Caco-2 (cell line): ENCODE data around the gene CFAP46. TPM values are rescaled to one million over a fixed set of nuclear protein-coding genes. Genes with fewer than 3 reads are reported as not detected.

Source experiments
- BruUV-seq: library from RNA; stranded (reverse); fragments of 400-500 nt; replicated peaks from 2 replicates; lab custom pipeline; 2021; lab: Mats Ljungman, UMichigan
- CTCF ChIA-PET: fragments of 300-600 bp; sonication (Branson Sonifier 250); formaldehyde crosslinking; loops from one replicate; lab custom pipeline; 2022; ENCODE audit warnings: antibody characterized with exemption; lab: Charles Lee
- POLR2A ChIA-PET: fragments of 300-600 bp; sonication (Branson Sonifier 250); formaldehyde crosslinking; loops from one replicate; lab custom pipeline; 2022; ENCODE audit warnings: antibody characterized with exemption; lab: Charles Lee
- DNase-seq, 2 experiments: peaks; one replicate each; pipeline versions ENCODE4 v3.0.0 to v3.0.0-alpha.2; 2020 to 2022
- H3K27me3 ChIP-seq: replicated peaks from 2 replicates; pipeline ENCODE4 v1.6.0; 2011; ENCODE audit warnings: low read length; ENCODE audit not compliant: control insufficient read depth, insufficient read depth
- H3K36me3 ChIP-seq: 2 replicates; pipeline ENCODE4 v1.5.1; 2011; ENCODE audit warnings: low read length; ENCODE audit not compliant: control insufficient read depth, insufficient read depth
- H3K4me1 ChIP-seq: fragments of 250-450 bp; sonication (Bioruptor Pico); 2 replicates; pipeline ENCODE4 v1.5.1; 2020; ENCODE audit warnings: mild to moderate bottlenecking
- H3K4me3 ChIP-seq: 2 replicates; pipeline ENCODE4 v1.5.1; 2011; ENCODE audit warnings: low read depth, mild to moderate bottlenecking, control low read depth, low read length
- H3K9me3 ChIP-seq: fragments of 250-450 bp; sonication (Bioruptor Pico); 2 replicates; pipeline ENCODE4 v1.5.1; 2020; ENCODE audit warnings: mild to moderate bottlenecking, moderate library complexity
- H3K27ac Mint-ChIP-seq: one replicate; pipeline ENCODE4 v1.8.0; 2022; ENCODE audit warnings: mixed read lengths; ENCODE audit not compliant: unreplicated experiment
- H3K27me3 Mint-ChIP-seq: one replicate; pipeline ENCODE4 v1.8.0; 2022; ENCODE audit warnings: mixed read lengths; ENCODE audit not compliant: insufficient read depth, unreplicated experiment
- H3K36me3 Mint-ChIP-seq: one replicate; pipeline ENCODE4 v1.8.0; 2022; ENCODE audit warnings: mild to moderate bottlenecking, mixed read lengths; ENCODE audit not compliant: insufficient read depth, unreplicated experiment
- H3K4me1 Mint-ChIP-seq: one replicate; pipeline ENCODE4 v1.8.0; 2022; ENCODE audit warnings: low read depth, mixed read lengths; ENCODE audit not compliant: unreplicated experiment
- H3K4me3 Mint-ChIP-seq: one replicate; pipeline ENCODE4 v1.8.0; 2022; ENCODE audit warnings: mild to moderate bottlenecking, moderate library complexity, mixed read lengths; ENCODE audit not compliant: unreplicated experiment
- H3K9me3 Mint-ChIP-seq: one replicate; pipeline ENCODE4 v1.8.0; 2022; ENCODE audit warnings: mixed read lengths; ENCODE audit not compliant: unreplicated experiment
- intact Hi-C: fragments of 100-400 bp; cut with micrococcal nuclease; formaldehyde crosslinking; loops from one replicate; pipeline ENCODE4 v1.10.0; 2022; ENCODE audit not compliant: unreplicated experiment
- total RNA-seq: library from RNA; stranded (reverse); gene quantifications from 2 replicates; pipeline ENCODE4 v1.2.3, GENCODE V29; 2022
- TF ChIP-seq, protein P1 (sequence below), 2 experiments: fragments of 200-600 bp in 1 of 2; IDR thresholded peaks; 1 replicate in 1 of 2; 2 replicates in 1 of 2; pipeline versions ENCODE4 v1.5.1 to v1.8.0; 2011 to 2022; ENCODE audit warnings: antibody characterized with exemption in 1 of 2, control low read depth in 1 of 2, inconsistent platforms in 1 of 2, low read depth in 1 of 2, low read length in 1 of 2, mild to moderate bottlenecking in 1 of 2, moderate library complexity in 1 of 2; ENCODE audit not compliant: insufficient read depth in 1 of 2, severe bottlenecking in 1 of 2, unreplicated experiment in 1 of 2

CFAP46 gene
- total RNA-seq, 1 experiment from 2014 or later: not detected

DNA sequence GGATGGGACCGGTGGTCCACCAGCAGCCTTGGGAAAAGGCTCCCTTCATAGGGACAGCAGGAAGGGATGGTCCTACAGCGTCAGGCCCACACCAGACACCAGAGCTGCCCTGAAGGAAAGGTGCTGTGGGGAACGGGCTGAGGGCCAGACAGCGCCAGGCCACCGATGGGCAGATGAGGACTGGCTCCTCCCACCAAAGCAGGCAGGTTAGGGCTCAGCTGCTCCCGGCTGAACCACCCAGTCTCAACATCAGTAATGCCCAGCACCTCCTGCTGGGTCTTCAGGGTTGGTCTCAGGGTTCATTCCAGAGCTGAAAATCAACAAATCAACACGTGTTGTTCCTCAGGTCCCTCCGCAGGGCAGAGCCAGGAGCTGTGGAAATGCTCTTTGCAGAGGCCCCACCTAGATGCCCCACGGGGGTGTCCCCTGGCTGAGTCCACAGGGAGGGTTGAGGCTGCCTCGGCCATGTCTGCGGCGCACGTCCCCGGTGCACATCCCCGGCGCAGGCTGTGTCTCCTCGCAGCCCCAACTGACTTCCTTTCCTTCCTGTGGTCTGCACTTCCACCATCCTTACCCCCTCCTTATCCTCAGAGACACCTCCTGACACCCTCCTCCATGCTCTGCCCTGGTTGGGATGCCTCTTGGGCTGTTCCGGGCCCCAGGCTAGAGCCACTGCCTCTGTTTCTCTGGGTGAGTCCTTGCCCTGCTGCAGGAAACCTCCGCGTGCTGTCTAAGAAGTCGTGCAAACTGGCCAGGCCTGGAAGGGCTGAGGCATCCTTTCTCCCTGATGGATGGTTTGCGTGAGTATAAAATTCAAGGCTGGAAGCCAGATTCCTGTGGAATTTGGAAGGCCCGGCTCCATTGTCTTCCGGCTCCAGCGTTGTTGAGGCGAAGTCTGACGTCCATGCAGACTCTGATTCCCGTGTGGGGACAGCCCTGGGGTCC, 32.8 kb upstream of the CFAP46 start:
- Histone ChIP-seq H3K36me3 (no peaks in the 10 kb centered on the region), H3K27me3 (no peaks in the 10 kb centered on the region), H3K4me1 (no peaks in the 10 kb centered on the region), H3K9me3 (no peaks in the 10 kb centered on the region), H3K4me3 (no peak overlapping the region)
- Mint-ChIP-seq H3K36me3 (no peaks in the 10 kb centered on the region), H3K27me3 (peaks cover 34% of the 10 kb centered on the region), H3K4me3 (no peak overlapping the region), H3K4me1 (no peaks in the 10 kb centered on the region), H3K27ac (no peak overlapping the region), H3K9me3 (no peaks in the 10 kb centered on the region)
- TF ChIP-seq, protein P1, sequence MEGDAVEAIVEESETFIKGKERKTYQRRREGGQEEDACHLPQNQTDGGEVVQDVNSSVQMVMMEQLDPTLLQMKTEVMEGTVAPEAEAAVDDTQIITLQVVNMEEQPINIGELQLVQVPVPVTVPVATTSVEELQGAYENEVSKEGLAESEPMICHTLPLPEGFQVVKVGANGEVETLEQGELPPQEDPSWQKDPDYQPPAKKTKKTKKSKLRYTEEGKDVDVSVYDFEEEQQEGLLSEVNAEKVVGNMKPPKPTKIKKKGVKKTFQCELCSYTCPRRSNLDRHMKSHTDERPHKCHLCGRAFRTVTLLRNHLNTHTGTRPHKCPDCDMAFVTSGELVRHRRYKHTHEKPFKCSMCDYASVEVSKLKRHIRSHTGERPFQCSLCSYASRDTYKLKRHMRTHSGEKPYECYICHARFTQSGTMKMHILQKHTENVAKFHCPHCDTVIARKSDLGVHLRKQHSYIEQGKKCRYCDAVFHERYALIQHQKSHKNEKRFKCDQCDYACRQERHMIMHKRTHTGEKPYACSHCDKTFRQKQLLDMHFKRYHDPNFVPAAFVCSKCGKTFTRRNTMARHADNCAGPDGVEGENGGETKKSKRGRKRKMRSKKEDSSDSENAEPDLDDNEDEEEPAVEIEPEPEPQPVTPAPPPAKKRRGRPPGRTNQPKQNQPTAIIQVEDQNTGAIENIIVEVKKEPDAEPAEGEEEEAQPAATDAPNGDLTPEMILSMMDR (IDR thresholded peaks at IDR 0.05; ENCODE audit: insufficient read depth in 1 of 2, low read depth in 1 of 2, low read length in 1 of 2, severe bottlenecking in 1 of 2, unreplicated experiment in 1 of 2): no peak
- no TSS peak for BruUV-seq
- ChIA-PET POLR2A (no interaction called here), CTCF (no interaction called here)
- intact Hi-C loops: no loop called here
- no peak for DNase-seq

DNA sequence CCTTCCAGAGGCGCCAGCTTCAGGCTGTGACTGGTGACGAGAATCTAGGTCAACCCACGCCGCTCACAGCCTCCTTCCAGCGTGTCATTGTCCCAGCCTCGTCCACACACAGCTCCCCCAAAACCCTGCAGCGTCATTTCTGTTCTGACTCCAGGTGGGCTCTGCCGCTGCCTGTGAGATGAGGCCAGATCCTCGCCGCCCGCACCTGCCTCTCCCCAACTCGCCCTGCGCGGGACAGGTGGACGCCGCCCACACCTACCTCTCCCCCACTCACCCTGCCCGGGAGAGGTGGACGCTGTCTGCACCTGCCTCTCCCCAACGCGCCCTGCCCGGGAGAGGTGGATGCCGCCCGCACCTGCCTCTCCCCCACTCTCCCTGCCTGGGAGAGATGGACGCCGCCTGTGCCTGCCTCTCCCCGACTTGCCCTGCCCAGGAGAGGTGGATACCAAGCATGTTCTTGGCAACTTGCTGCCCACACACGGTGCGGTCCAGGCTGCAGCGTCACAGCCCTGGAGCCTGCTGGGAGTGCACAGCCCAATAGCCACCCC, 32.0 kb upstream of the CFAP46 start:
- Mint-ChIP-seq H3K27ac (no peak overlapping the region), H3K4me3 (no peak overlapping the region), H3K9me3 (no peaks in the 10 kb centered on the region), H3K27me3 (peaks cover 40% of the 10 kb centered on the region), H3K36me3 (no peaks in the 10 kb centered on the region), H3K4me1 (no peaks in the 10 kb centered on the region)
- POLR2A ChIA-PET: no interaction called here
- CTCF ChIA-PET: no interaction called here
- intact Hi-C loops: no loop called here
- no peak overlapping the region for H3K4me3 ChIP-seq
- H3K9me3 ChIP-seq: peaks cover 6% of the 10 kb centered on the region; the same call in 1 of the 2 replicates
- no peaks in the 10 kb centered on the region for H3K27me3 ChIP-seq
- TF ChIP-seq, protein P1 (IDR thresholded peaks at IDR 0.05; ENCODE audit: insufficient read depth in 1 of 2, low read depth in 1 of 2, low read length in 1 of 2, severe bottlenecking in 1 of 2, unreplicated experiment in 1 of 2): no peak
- no TSS peak for BruUV-seq
- no peaks in the 10 kb centered on the region for H3K4me1 ChIP-seq
- no peak for DNase-seq
- no peaks in the 10 kb centered on the region for H3K36me3 ChIP-seq

DNA sequence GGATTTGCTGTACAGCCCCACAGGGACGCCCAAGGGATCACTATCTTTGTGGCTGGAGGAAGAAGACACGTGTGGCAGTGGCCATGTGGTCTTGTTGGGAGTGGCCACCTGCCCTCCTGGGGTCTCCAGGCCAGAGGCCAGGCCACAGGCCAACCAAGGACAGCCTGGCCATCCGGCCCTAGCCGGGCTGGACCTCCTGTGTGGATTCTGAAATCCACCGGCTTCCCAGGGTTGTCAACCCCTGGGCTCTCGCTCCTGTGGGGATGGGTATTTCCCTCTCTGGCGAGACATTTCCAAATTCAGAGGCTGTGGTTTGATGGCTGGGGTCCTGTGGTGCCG, 31.5 kb upstream of the CFAP46 start:
- no TSS peak for BruUV-seq
- H3K4me1 ChIP-seq: no peaks in the 10 kb centered on the region
- H3K9me3 Mint-ChIP-seq: no peaks in the 10 kb centered on the region
- POLR2A ChIA-PET: no interaction called here
- H3K4me3 ChIP-seq: no peak overlapping the region
- H3K4me1 Mint-ChIP-seq: no peaks in the 10 kb centered on the region
- H3K9me3 ChIP-seq: peaks cover 8% of the 10 kb centered on the region; the same call in 1 of the 2 replicates
- no peaks in the 10 kb centered on the region for H3K36me3 ChIP-seq
- no peaks in the 10 kb centered on the region for H3K36me3 Mint-ChIP-seq
- no peak overlapping the region for H3K4me3 Mint-ChIP-seq
- no peaks in the 10 kb centered on the region for H3K27me3 ChIP-seq
- TF ChIP-seq, protein P1 (IDR thresholded peaks at IDR 0.05; ENCODE audit: insufficient read depth in 1 of 2, low read depth in 1 of 2, low read length in 1 of 2, severe bottlenecking in 1 of 2, unreplicated experiment in 1 of 2): no peak
- intact Hi-C loops: no loop called here
- CTCF ChIA-PET: no interaction called here
- no peak overlapping the region for H3K27ac Mint-ChIP-seq
- peak in 1 of 2 experiments; percentile 34 for DNase-seq
- H3K27me3 Mint-ChIP-seq: peaks cover 44% of the 10 kb centered on the region
